Neural cell (in vitro differentiated cells): ENCODE measurements around the gene FOLR3.
"Not testable (repeated sequence)": the region's sequence is repeated elsewhere in the genome, so short reads cannot be mapped to it uniquely, and the experiment has no call there.

Source experiments
- EZH2 ChIP-seq: fragments of 200-600, 300-800 bp; shearing (Covaris generic), sonication (generic); IDR thresholded peaks from 2 replicates; pipeline ENCODE4 v1.6.1; 2014; ENCODE audit warnings: antibody characterized with exemption, low read length, borderline replicate concordance, mild to moderate bottlenecking; ENCODE audit not compliant: insufficient read depth, poor library complexity, severe bottlenecking
- TF ChIP-seq, protein P1 (sequence below): fragments of 450-650 bp; IDR thresholded peaks from 2 replicates; pipeline ENCODE4 v1.5.1; 2014; ENCODE audit warnings: antibody characterized with exemption, mild to moderate bottlenecking, moderate library complexity; ENCODE audit not compliant: poor library complexity, severe bottlenecking

DNA sequence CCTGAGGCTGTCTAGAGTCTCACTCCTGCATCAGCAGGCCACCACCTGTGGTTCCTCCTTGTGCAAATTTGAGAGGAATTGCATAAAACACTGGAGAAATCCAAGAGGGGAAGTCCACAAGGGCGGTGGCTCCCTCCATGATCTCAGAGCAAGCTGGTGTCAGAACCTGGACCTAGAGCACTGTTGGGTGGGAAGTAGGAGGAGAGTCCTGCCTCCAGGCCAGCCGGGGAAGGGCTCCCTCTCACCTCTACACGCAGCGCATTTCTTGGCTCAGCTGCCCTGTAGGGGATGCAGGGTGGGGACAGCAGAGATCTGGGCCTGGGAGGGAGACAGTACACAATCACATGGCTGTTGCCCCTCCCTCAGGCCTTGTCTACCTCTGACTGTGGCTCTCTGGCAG lies 36.5 kb downstream of the FOLR3 start:
- TF ChIP-seq, protein P1, sequence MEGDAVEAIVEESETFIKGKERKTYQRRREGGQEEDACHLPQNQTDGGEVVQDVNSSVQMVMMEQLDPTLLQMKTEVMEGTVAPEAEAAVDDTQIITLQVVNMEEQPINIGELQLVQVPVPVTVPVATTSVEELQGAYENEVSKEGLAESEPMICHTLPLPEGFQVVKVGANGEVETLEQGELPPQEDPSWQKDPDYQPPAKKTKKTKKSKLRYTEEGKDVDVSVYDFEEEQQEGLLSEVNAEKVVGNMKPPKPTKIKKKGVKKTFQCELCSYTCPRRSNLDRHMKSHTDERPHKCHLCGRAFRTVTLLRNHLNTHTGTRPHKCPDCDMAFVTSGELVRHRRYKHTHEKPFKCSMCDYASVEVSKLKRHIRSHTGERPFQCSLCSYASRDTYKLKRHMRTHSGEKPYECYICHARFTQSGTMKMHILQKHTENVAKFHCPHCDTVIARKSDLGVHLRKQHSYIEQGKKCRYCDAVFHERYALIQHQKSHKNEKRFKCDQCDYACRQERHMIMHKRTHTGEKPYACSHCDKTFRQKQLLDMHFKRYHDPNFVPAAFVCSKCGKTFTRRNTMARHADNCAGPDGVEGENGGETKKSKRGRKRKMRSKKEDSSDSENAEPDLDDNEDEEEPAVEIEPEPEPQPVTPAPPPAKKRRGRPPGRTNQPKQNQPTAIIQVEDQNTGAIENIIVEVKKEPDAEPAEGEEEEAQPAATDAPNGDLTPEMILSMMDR: not testable (repeated sequence)
- not testable (repeated sequence) for TF ChIP-seq EZH2
